PC-9 (cell line): ENCODE results near the gene HAAO. TPM values are rescaled to one million over a fixed set of nuclear protein-coding genes. Genes with fewer than 3 reads are reported as not detected.

Experiments used
- BruUV-seq: library from RNA; stranded (reverse); fragments of 400-500 nt; replicated peaks from 2 replicates; lab custom pipeline; 2021; lab: Mats Ljungman, UMichigan
- CTCF ChIA-PET: fragments of 300-600 bp; sonication (Branson Sonifier 250); formaldehyde crosslinking; loops from one replicate; lab custom pipeline; 2022; ENCODE audit warnings: antibody characterized with exemption; lab: Charles Lee
- POLR2A ChIA-PET: fragments of 300-600 bp; sonication (Branson Sonifier 250); formaldehyde crosslinking; loops from one replicate; lab custom pipeline; 2022; ENCODE audit warnings: antibody characterized with exemption; ENCODE audit not compliant: unreplicated experiment; lab: Charles Lee
- DNase-seq, 2 experiments: peaks; one replicate each; pipeline versions ENCODE4 v3.0.0 to v3.0.0-alpha.2; 2015 to 2022; ENCODE audit warnings: mixed read lengths in 1 of 2
- H2AFZ ChIP-seq: fragments of 200-600 bp; sonication (generic); 2 replicates; pipeline ENCODE4 v1.8.1; 2017; ENCODE audit warnings: antibody characterized with exemption
- H3F3A ChIP-seq: fragments of 200-600 bp; sonication (generic); 2 replicates; pipeline ENCODE4 v1.8.1; 2017; ENCODE audit warnings: antibody characterized with exemption, mild to moderate bottlenecking, low read depth; ENCODE audit not compliant: insufficient read depth
- H3K27ac ChIP-seq: fragments of 200-600 bp; sonication (generic); 2 replicates; pipeline ENCODE4 v1.6.1; 2016; ENCODE audit warnings: mixed run types
- H3K27me3 ChIP-seq: fragments of 200-600 bp; sonication (generic); 2 replicates; pipeline ENCODE4 v1.6.1; 2016; ENCODE audit warnings: low read depth, mixed run types; ENCODE audit not compliant: insufficient read depth
- H3K36me3 ChIP-seq: fragments of 200-600 bp; sonication (generic); 2 replicates; pipeline ENCODE4 v1.6.1; 2016; ENCODE audit warnings: low read depth, mixed run types
- H3K4me1 ChIP-seq: fragments of 200-600 bp; sonication (generic); replicated peaks from 2 replicates; pipeline ENCODE4 v1.6.1; 2016; ENCODE audit warnings: mixed run types; ENCODE audit not compliant: insufficient read depth
- H3K4me2 ChIP-seq: fragments of 200-600 bp; sonication (generic); 2 replicates; pipeline ENCODE4 v1.6.1; 2017; ENCODE audit warnings: mixed run types
- H3K4me3 ChIP-seq: fragments of 200-600 bp; sonication (generic); 2 replicates; pipeline ENCODE4 v1.6.1; 2016; ENCODE audit warnings: mixed run types
- H3K79me2 ChIP-seq: fragments of 200-600 bp; sonication (generic); 2 replicates; pipeline ENCODE4 v1.6.1; 2017; ENCODE audit warnings: low read depth, mixed run types
- H3K9me2 ChIP-seq: fragments of 200-600 bp; sonication (generic); 2 replicates; pipeline ENCODE4 v1.8.1; 2017; ENCODE audit warnings: mild to moderate bottlenecking; ENCODE audit not compliant: insufficient read depth
- H3K9me3 ChIP-seq: fragments of 200-600 bp; sonication (generic); 2 replicates; pipeline ENCODE4 v1.8.1; 2016; ENCODE audit warnings: low read depth; ENCODE audit not compliant: insufficient read depth
- H4K20me1 ChIP-seq: fragments of 200-600 bp; sonication (generic); 2 replicates; pipeline ENCODE4 v1.8.1; 2017; ENCODE audit not compliant: insufficient read depth
- CTCF ChIP-seq: fragments of 200-600 bp; sonication (generic); conservative IDR thresholded peaks from 2 replicates; pipeline ENCODE4 v1.6.1; 2017; ENCODE audit warnings: mixed run types, antibody characterized with exemption, mild to moderate bottlenecking, moderate library complexity
- EZH2 ChIP-seq: fragments of 200-600 bp; sonication (generic); IDR thresholded peaks from 2 replicates; pipeline ENCODE4 v1.8.0; 2017; ENCODE audit warnings: antibody characterized with exemption, low read depth
- intact Hi-C: fragments of 100-400 bp; cut with micrococcal nuclease; formaldehyde crosslinking; loops from one replicate; pipeline ENCODE4 v1.10.0; 2022; ENCODE audit not compliant: unreplicated experiment
- total RNA-seq: library from RNA; stranded (reverse); gene quantifications from 2 replicates; pipeline ENCODE4 v1.2.3, GENCODE V29; 2021

HAAO gene
- total RNA-seq, 1 experiment from 2014 or later = not detected

GRCh38 chr2:42827647-42828486 is 35.5 kb upstream of the HAAO start:
- Histone ChIP-seq H3K9me3 (no peaks in the 10 kb centered on the region), H3K4me1 (0 out of 2 replicates have a peak, but pooled peaks cover 7% of the 10 kb centered on the region), H3K27me3 (no peaks in the 10 kb centered on the region), H4K20me1 (no peaks in the 10 kb centered on the region), H3K9me2 (no peaks in the 10 kb centered on the region), H3K4me2 (peak overlapping the region; percentile 81), H2AFZ (0 out of 2 replicates have a peak overlapping the region, but pooled peaks have one; percentile 46), H3K4me3 (peak overlapping the region; percentile 46; the same call in 1 of the 2 replicates), H3K27ac (no peak overlapping the region), H3F3A (peaks cover 7% of the 10 kb centered on the region; the same call in 1 of the 2 replicates), H3K36me3 (no peaks in the 10 kb centered on the region), H3K79me2 (no peaks in the 10 kb centered on the region)
- DNase-seq = peak; percentile 73 to 84
- ChIA-PET CTCF (interaction anchor here (0.6 to 1.4 kb wide), 3 partner anchors 657 to 749 kb away, joined by 3 to 4 read pairs (median 4); no protein-coding TSS in a partner anchor), POLR2A (no interaction called here)
- TF ChIP-seq EZH2 = no peak
- TF ChIP-seq CTCF = peak; percentile 97
- intact Hi-C loops = loop anchor here (1.0 to 2.0 kb wide), 4 partner anchors 119 to 781 kb away; no protein-coding TSS in a partner anchor
- BruUV-seq = no TSS peak

GRCh38 chr2:42826231-42826630 is 33.8 kb upstream of the HAAO start:
- peaks cover 7% of the 10 kb centered on the region; the same call in 1 of the 2 replicates for H3F3A ChIP-seq
- no peaks in the 10 kb centered on the region for H3K79me2 ChIP-seq
- no TSS peak for BruUV-seq
- H3K4me3 ChIP-seq = no peak overlapping the region
- no peak overlapping the region for H3K27ac ChIP-seq
- H3K36me3 ChIP-seq = no peaks in the 10 kb centered on the region
- CTCF ChIA-PET = no interaction called here
- H3K4me2 ChIP-seq = no peak overlapping the region
- 0 out of 2 replicates have a peak, but pooled peaks cover 7% of the 10 kb centered on the region for H3K4me1 ChIP-seq
- no peaks in the 10 kb centered on the region for H3K9me3 ChIP-seq
- H3K9me2 ChIP-seq = no peaks in the 10 kb centered on the region; the same call in 1 of the 2 replicates
- H2AFZ ChIP-seq = no peak overlapping the region
- intact Hi-C loops = no loop called here
- POLR2A ChIA-PET = no interaction called here
- H4K20me1 ChIP-seq = no peaks in the 10 kb centered on the region
- no peaks in the 10 kb centered on the region for H3K27me3 ChIP-seq
- no peak for DNase-seq
- TF ChIP-seq EZH2 = no peak
- no peak for TF ChIP-seq CTCF

GRCh38 chr2:42824454-42824807 is 32.0 kb upstream of the HAAO start:
- H2AFZ ChIP-seq = no peak overlapping the region
- H3K9me3 ChIP-seq = no peaks in the 10 kb centered on the region
- CTCF ChIA-PET = interaction anchor here (0.7 kb wide), 1 partner anchor 662 kb away, joined by 18 read pairs; no protein-coding TSS in a partner anchor
- no peak for DNase-seq
- BruUV-seq = no TSS peak
- TF ChIP-seq CTCF (no peak), EZH2 (no peak)
- no peak overlapping the region for H3K27ac ChIP-seq
- intact Hi-C loops = no loop called here
- H3K4me3 ChIP-seq = no peak overlapping the region
- H3K79me2 ChIP-seq = no peaks in the 10 kb centered on the region
- POLR2A ChIA-PET = no interaction called here
- no peaks in the 10 kb centered on the region for H3K27me3 ChIP-seq
- H3K36me3 ChIP-seq = no peaks in the 10 kb centered on the region
- no peaks in the 10 kb centered on the region for H3K4me1 ChIP-seq
- no peaks in the 10 kb centered on the region for H4K20me1 ChIP-seq
- H3K9me2 ChIP-seq = no peaks in the 10 kb centered on the region; the same call in 1 of the 2 replicates
- peaks cover 3% of the 10 kb centered on the region; the same call in 1 of the 2 replicates for H3F3A ChIP-seq
- no peak overlapping the region for H3K4me2 ChIP-seq
